Caco-2 (cell line): ENCODE results near the gene PDZD2. TPM values are rescaled to one million over a fixed set of nuclear protein-coding genes. Genes with fewer than 3 reads are reported as not detected.
"Not testable (repeated sequence)": the region's sequence is repeated elsewhere in the genome, so short reads cannot be mapped to it uniquely, and the experiment has no call there.

Experiments
- BruUV-seq: library from RNA; stranded (reverse); fragments of 400-500 nt; replicated peaks from 2 replicates; lab custom pipeline; 2021; lab: Mats Ljungman, UMichigan
- CTCF ChIA-PET: fragments of 300-600 bp; sonication (Branson Sonifier 250); formaldehyde crosslinking; loops from one replicate; lab custom pipeline; 2022; ENCODE audit warnings: antibody characterized with exemption; lab: Charles Lee
- POLR2A ChIA-PET: fragments of 300-600 bp; sonication (Branson Sonifier 250); formaldehyde crosslinking; loops from one replicate; lab custom pipeline; 2022; ENCODE audit warnings: antibody characterized with exemption; lab: Charles Lee
- DNase-seq, 2 experiments: peaks; one replicate each; pipeline versions ENCODE4 v3.0.0 to v3.0.0-alpha.2; 2020 to 2022
- H3K27me3 ChIP-seq: replicated peaks from 2 replicates; pipeline ENCODE4 v1.6.0; 2011; ENCODE audit warnings: low read length; ENCODE audit not compliant: control insufficient read depth, insufficient read depth
- H3K36me3 ChIP-seq: 2 replicates; pipeline ENCODE4 v1.5.1; 2011; ENCODE audit warnings: low read length; ENCODE audit not compliant: control insufficient read depth, insufficient read depth
- H3K4me1 ChIP-seq: fragments of 250-450 bp; sonication (Bioruptor Pico); 2 replicates; pipeline ENCODE4 v1.5.1; 2020; ENCODE audit warnings: mild to moderate bottlenecking
- H3K4me3 ChIP-seq: 2 replicates; pipeline ENCODE4 v1.5.1; 2011; ENCODE audit warnings: low read depth, mild to moderate bottlenecking, control low read depth, low read length
- H3K9me3 ChIP-seq: fragments of 250-450 bp; sonication (Bioruptor Pico); 2 replicates; pipeline ENCODE4 v1.5.1; 2020; ENCODE audit warnings: mild to moderate bottlenecking, moderate library complexity
- H3K27ac Mint-ChIP-seq: one replicate; pipeline ENCODE4 v1.8.0; 2022; ENCODE audit warnings: mixed read lengths; ENCODE audit not compliant: unreplicated experiment
- H3K27me3 Mint-ChIP-seq: one replicate; pipeline ENCODE4 v1.8.0; 2022; ENCODE audit warnings: mixed read lengths; ENCODE audit not compliant: insufficient read depth, unreplicated experiment
- H3K36me3 Mint-ChIP-seq: one replicate; pipeline ENCODE4 v1.8.0; 2022; ENCODE audit warnings: mild to moderate bottlenecking, mixed read lengths; ENCODE audit not compliant: insufficient read depth, unreplicated experiment
- H3K4me1 Mint-ChIP-seq: one replicate; pipeline ENCODE4 v1.8.0; 2022; ENCODE audit warnings: low read depth, mixed read lengths; ENCODE audit not compliant: unreplicated experiment
- H3K4me3 Mint-ChIP-seq: one replicate; pipeline ENCODE4 v1.8.0; 2022; ENCODE audit warnings: mild to moderate bottlenecking, moderate library complexity, mixed read lengths; ENCODE audit not compliant: unreplicated experiment
- H3K9me3 Mint-ChIP-seq: one replicate; pipeline ENCODE4 v1.8.0; 2022; ENCODE audit warnings: mixed read lengths; ENCODE audit not compliant: unreplicated experiment
- intact Hi-C: fragments of 100-400 bp; cut with micrococcal nuclease; formaldehyde crosslinking; loops from one replicate; pipeline ENCODE4 v1.10.0; 2022; ENCODE audit not compliant: unreplicated experiment
- total RNA-seq: library from RNA; stranded (reverse); gene quantifications from 2 replicates; pipeline ENCODE4 v1.2.3, GENCODE V29; 2022
- TF ChIP-seq, protein P1 (sequence below), 2 experiments: fragments of 200-600 bp in 1 of 2; IDR thresholded peaks; 1 replicate in 1 of 2; 2 replicates in 1 of 2; pipeline versions ENCODE4 v1.5.1 to v1.8.0; 2011 to 2022; ENCODE audit warnings: antibody characterized with exemption in 1 of 2, control low read depth in 1 of 2, inconsistent platforms in 1 of 2, low read depth in 1 of 2, low read length in 1 of 2, mild to moderate bottlenecking in 1 of 2, moderate library complexity in 1 of 2; ENCODE audit not compliant: insufficient read depth in 1 of 2, severe bottlenecking in 1 of 2, unreplicated experiment in 1 of 2

Gene PDZD2
- total RNA-seq, 1 experiment from 2014 or later = 0.16 TPM

DNA sequence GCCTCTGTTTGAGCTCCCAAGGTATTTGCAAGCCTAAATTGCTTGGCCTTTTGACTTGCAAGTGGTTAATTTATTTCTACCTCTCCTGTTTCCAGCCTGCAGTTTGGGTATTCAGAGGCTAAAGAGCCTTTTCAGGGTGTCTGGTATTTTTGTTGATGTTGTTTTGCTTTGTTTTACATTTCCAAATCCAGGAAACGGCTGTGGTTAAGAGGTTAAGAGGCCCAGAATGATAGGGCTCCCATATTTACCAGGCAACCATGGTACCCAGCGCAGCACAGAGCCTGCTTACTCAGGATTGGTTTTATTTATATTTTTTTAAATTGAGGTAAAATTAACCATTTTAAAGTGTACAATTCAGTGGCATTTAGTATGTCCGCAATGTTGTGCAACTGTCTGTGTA lies 92.1 kb downstream of the PDZD2 start:
- intact Hi-C loops = no loop called here
- Mint-ChIP-seq H3K27me3 (peaks cover 2% of the 10 kb centered on the region), H3K36me3 (no peaks in the 10 kb centered on the region), H3K4me1 (no peaks in the 10 kb centered on the region), H3K4me3 (no peak overlapping the region), H3K9me3 (no peaks in the 10 kb centered on the region), H3K27ac (no peak overlapping the region)
- H3K4me3 ChIP-seq = no peak overlapping the region
- CTCF ChIA-PET = no interaction called here
- TF ChIP-seq, protein P1, sequence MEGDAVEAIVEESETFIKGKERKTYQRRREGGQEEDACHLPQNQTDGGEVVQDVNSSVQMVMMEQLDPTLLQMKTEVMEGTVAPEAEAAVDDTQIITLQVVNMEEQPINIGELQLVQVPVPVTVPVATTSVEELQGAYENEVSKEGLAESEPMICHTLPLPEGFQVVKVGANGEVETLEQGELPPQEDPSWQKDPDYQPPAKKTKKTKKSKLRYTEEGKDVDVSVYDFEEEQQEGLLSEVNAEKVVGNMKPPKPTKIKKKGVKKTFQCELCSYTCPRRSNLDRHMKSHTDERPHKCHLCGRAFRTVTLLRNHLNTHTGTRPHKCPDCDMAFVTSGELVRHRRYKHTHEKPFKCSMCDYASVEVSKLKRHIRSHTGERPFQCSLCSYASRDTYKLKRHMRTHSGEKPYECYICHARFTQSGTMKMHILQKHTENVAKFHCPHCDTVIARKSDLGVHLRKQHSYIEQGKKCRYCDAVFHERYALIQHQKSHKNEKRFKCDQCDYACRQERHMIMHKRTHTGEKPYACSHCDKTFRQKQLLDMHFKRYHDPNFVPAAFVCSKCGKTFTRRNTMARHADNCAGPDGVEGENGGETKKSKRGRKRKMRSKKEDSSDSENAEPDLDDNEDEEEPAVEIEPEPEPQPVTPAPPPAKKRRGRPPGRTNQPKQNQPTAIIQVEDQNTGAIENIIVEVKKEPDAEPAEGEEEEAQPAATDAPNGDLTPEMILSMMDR (IDR thresholded peaks at IDR 0.05; ENCODE audit: insufficient read depth in 1 of 2, low read depth in 1 of 2, low read length in 1 of 2, severe bottlenecking in 1 of 2, unreplicated experiment in 1 of 2) = no peak
- H3K4me1 ChIP-seq = no peaks in the 10 kb centered on the region
- POLR2A ChIA-PET = no interaction called here
- H3K9me3 ChIP-seq = no peaks in the 10 kb centered on the region
- no peaks in the 10 kb centered on the region for H3K27me3 ChIP-seq
- H3K36me3 ChIP-seq = no peaks in the 10 kb centered on the region
- DNase-seq = no peak
- BruUV-seq = no TSS peak

- Mint-ChIP-seq H3K36me3 (no peaks in the 10 kb centered on the region), H3K4me3 (no peak overlapping the region), H3K9me3 (no peaks in the 10 kb centered on the region), H3K27ac (no peak overlapping the region), H3K4me1 (no peaks in the 10 kb centered on the region), H3K27me3 (peaks cover under 1% of the 10 kb centered on the region)
- intact Hi-C loops = no loop called here
- H3K4me1 ChIP-seq = no peaks in the 10 kb centered on the region
- POLR2A ChIA-PET = no interaction called here
- H3K27me3 ChIP-seq = no peaks in the 10 kb centered on the region
- H3K36me3 ChIP-seq = no peaks in the 10 kb centered on the region
- no TSS peak for BruUV-seq
- no peaks in the 10 kb centered on the region for H3K9me3 ChIP-seq
- no peak overlapping the region for H3K4me3 ChIP-seq
- CTCF ChIA-PET = no interaction called here
- TF ChIP-seq, protein P1 (IDR thresholded peaks at IDR 0.05; ENCODE audit: insufficient read depth in 1 of 2, low read depth in 1 of 2, low read length in 1 of 2, severe bottlenecking in 1 of 2, unreplicated experiment in 1 of 2) = no peak
- no peak for DNase-seq
These were observed 92.9 kb downstream of the PDZD2 start for GRCh38 chr5:31731710-31732301.

- H3K4me1 ChIP-seq, H3K27me3 ChIP-seq, H3K27ac Mint-ChIP-seq, H3K9me3 Mint-ChIP-seq, H3K36me3 ChIP-seq, H3K4me1 Mint-ChIP-seq, intact Hi-C loops, H3K9me3 ChIP-seq, H3K36me3 Mint-ChIP-seq, H3K4me3 Mint-ChIP-seq, H3K4me3 ChIP-seq, DNase-seq, BruUV-seq, CTCF ChIA-PET, H3K27me3 Mint-ChIP-seq, POLR2A ChIA-PET: not testable (repeated sequence)
These were observed 93.9 kb downstream of the PDZD2 start for GRCh38 chr5:31732821-31733220.
